Measurements from ENCODE around the gene SPG21.
"Not testable (repeated sequence)": the region's sequence is repeated elsewhere in the genome, so short reads cannot be mapped to it uniquely, and the experiment has no call there.

DNA sequence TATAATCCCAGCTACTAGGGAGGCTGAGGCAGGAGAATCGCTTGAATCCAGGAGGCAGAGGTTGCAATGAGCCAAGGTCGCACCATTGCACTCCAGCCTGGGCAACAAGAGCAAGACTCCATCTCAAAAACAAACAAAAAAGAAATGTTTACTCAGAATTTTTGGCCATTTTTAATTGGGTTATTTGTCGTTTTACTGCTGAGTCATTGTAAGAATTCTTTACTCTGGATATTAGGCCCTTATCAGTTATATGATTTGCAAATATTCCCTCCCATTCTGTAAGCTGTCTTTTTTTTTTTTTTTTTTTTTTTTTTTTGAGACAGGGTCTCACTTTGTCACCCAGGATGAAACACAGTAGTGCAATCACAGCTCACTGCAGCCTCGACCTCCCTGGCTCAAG lies 21.5 kb upstream of the SPG21 start:
- TF ChIP-seq POLR2A (IDR thresholded peaks at IDR 0.05), result not testable (repeated sequence)
- TF ChIP-seq, protein P1, sequence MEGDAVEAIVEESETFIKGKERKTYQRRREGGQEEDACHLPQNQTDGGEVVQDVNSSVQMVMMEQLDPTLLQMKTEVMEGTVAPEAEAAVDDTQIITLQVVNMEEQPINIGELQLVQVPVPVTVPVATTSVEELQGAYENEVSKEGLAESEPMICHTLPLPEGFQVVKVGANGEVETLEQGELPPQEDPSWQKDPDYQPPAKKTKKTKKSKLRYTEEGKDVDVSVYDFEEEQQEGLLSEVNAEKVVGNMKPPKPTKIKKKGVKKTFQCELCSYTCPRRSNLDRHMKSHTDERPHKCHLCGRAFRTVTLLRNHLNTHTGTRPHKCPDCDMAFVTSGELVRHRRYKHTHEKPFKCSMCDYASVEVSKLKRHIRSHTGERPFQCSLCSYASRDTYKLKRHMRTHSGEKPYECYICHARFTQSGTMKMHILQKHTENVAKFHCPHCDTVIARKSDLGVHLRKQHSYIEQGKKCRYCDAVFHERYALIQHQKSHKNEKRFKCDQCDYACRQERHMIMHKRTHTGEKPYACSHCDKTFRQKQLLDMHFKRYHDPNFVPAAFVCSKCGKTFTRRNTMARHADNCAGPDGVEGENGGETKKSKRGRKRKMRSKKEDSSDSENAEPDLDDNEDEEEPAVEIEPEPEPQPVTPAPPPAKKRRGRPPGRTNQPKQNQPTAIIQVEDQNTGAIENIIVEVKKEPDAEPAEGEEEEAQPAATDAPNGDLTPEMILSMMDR (IDR thresholded peaks at IDR 0.05), result not testable (repeated sequence)
